Keratinocyte (primary cell): ENCODE results near the gene TRPC4AP.

Source experiments
- EZH2 ChIP-seq: IDR thresholded peaks from one replicate; pipeline ENCODE4 v1.6.1; 2012; ENCODE audit warnings: inconsistent platforms, mild to moderate bottlenecking, low read length, moderate library complexity
- TF ChIP-seq, protein P1 (sequence below), 3 experiments: IDR thresholded peaks in 1 of 3; conservative IDR thresholded peaks in 1 of 3; optimal IDR thresholded peaks in 1 of 3; 2 replicates in 2 of 3; 3 replicates in 1 of 3; pipeline versions ENCODE3 to v1.5.1; 2011; ENCODE audit warnings: low read length in 3 of 3, mild to moderate bottlenecking in 3 of 3, moderate library complexity in 2 of 3, control low read depth in 1 of 3, inconsistent platforms in 1 of 3; ENCODE audit not compliant: insufficient read depth in 2 of 3; ENCODE audit errors: extremely low read depth in 1 of 3

DNA sequence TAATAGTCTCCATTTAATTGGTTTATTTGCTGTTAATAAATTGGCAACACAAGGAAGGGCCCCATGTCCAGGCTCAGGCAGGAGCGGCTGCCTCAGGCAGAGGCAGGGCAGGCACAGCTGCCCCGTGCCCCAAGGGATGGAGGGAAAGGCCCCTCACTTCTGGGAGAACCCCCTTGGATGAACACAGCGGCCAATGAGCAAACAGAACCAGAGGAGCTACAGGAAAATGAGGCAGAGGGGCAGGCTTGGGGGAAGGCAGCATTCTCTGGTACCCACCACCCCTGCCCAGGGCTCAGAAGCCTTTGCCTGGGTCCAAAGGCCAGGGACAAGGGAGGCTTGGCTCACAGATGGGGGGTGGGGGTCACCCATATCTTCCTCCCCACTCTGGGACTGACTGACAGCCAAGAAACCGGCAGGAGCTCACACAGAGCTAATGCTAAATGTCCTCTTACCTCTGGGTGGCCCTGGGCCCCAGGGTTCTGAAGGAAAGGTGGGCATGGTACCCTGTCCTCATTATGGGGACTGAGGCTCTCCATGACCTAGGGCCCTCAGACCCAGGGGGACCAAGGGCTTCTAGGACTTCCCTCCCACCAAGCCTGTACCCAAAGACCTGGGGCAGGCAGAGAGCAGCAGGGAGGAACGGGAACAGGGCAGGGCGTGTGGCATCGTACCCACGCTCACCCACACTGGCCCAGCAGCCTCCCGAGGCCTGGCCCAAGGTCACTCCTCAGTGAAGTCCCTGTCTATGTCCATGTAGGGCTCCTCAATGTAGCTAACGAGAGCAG is 90.0 kb downstream of the TRPC4AP start:
- TF ChIP-seq, protein P1, sequence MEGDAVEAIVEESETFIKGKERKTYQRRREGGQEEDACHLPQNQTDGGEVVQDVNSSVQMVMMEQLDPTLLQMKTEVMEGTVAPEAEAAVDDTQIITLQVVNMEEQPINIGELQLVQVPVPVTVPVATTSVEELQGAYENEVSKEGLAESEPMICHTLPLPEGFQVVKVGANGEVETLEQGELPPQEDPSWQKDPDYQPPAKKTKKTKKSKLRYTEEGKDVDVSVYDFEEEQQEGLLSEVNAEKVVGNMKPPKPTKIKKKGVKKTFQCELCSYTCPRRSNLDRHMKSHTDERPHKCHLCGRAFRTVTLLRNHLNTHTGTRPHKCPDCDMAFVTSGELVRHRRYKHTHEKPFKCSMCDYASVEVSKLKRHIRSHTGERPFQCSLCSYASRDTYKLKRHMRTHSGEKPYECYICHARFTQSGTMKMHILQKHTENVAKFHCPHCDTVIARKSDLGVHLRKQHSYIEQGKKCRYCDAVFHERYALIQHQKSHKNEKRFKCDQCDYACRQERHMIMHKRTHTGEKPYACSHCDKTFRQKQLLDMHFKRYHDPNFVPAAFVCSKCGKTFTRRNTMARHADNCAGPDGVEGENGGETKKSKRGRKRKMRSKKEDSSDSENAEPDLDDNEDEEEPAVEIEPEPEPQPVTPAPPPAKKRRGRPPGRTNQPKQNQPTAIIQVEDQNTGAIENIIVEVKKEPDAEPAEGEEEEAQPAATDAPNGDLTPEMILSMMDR (optimal IDR thresholded peaks at IDR 0.05 in 1 of 3, IDR thresholded peaks at IDR 0.05 in 1 of 3, conservative IDR thresholded peaks at IDR 0.05 in 1 of 3; ENCODE audit: extremely low read depth in 1 of 3, insufficient read depth in 2 of 3, low read length in 3 of 3): peak in 1 of 3 experiments; percentile 0
- no peak for TF ChIP-seq EZH2
